K562 (cell line): ENCODE measurements around the gene EXOC5. TPM values are rescaled to one million over a fixed set of nuclear protein-coding genes. Genes with fewer than 3 reads are reported as not detected.

ENCODE experiments used
- KLF6 ChIP-seq: fragments of 250-450 bp; sonication (Bioruptor Pico); IDR thresholded peaks from 2 replicates; pipeline ENCODE4 v1.4.0; 2020; ENCODE audit warnings: mild to moderate bottlenecking, moderate library complexity, borderline replicate concordance
- MTA1 ChIP-seq: fragments of 450-650 bp; IDR thresholded peaks from 2 replicates; pipeline ENCODE4 v1.6.1; 2017; ENCODE audit warnings: borderline replicate concordance
- polyA plus RNA-seq, 8 experiments: library from polyadenylated mRNA; depleted of rRNA in 4 of 8; stranded (reverse) in 5 of 8; unstranded in 3 of 8; fragments of >200 nt; fragmentation: Nextera tagmentation in 2 of 8; fragmentation: Illumina TruSeq in 1 of 8; extraction: Ambion mirVana in 2 of 8; extraction: Trizol in 1 of 8; gene quantifications; 2 replicates each; pipeline versions ENCODE4 v1.2.1 to v1.2.3, GENCODE V29; 2011 to 2014; ENCODE audit warnings: inconsistent platforms in 1 of 8, missing spikeins in 1 of 8
- total RNA-seq, 7 experiments: library from RNA; depleted of rRNA in 6 of 7; stranded (reverse); fragments of >200 nt in 6 of 7; fragmentation: Illumina TruSeq in 2 of 7; extraction: Trizol in 2 of 7; gene quantifications; 2 replicates each; pipeline versions ENCODE4 v1.2.1 to v1.2.3, GENCODE V29; 2011 to 2021; ENCODE audit warnings: low replicate concordance in 1 of 7
- TF ChIP-seq, protein P1 (sequence below), 3 experiments: fragments of 200-800 bp in 1 of 3; fragments of 250-450 bp in 1 of 3; fragments of 450-650 bp in 1 of 3; sonication (Bioruptor Pico) in 1 of 3; sonication (Bioruptor generic) in 1 of 3; formaldehyde crosslinking in 1 of 3; IDR thresholded peaks; 2 replicates each; pipeline versions ENCODE4 v1.6.1 to v1.8.0; 2016 to 2022; ENCODE audit warnings: mild to moderate bottlenecking in 2 of 3, missing genetic modification characterization in 2 of 3, missing compliant biosample characterization in 1 of 3, moderate library complexity in 1 of 3
- TF ChIP-seq, protein P2 (sequence below): sonication (generic); formaldehyde crosslinking; IDR thresholded peaks from 2 replicates; pipeline ENCODE4 v1.8.0; 2022; ENCODE audit warnings: mild to moderate bottlenecking, missing genetic modification reagents
- TF ChIP-seq, protein P3 (sequence below), 3 experiments: IDR thresholded peaks in 2 of 3; conservative IDR thresholded peaks in 1 of 3; 2 replicates each; pipeline ENCODE4 v1.5.1; 2011 to 2012; ENCODE audit warnings: low read length in 3 of 3, mild to moderate bottlenecking in 3 of 3, control low read depth in 2 of 3, improper control_type of control experiment in 1 of 3, inconsistent platforms in 1 of 3, low read depth in 1 of 3, mixed read lengths in 1 of 3, moderate library complexity in 1 of 3; ENCODE audit not compliant: insufficient read depth in 2 of 3
- TF ChIP-seq, protein P4 (sequence below), 2 experiments: fragments of 450-650 bp; IDR thresholded peaks; 2 replicates each; pipeline ENCODE4 v1.6.1; 2018; ENCODE audit warnings: mild to moderate bottlenecking in 2 of 2, low read depth in 1 of 2; ENCODE audit not compliant: partially characterized antibody in 2 of 2
- TF ChIP-seq, protein P5 (sequence below): fragments of 450-650 bp; conservative IDR thresholded peaks from 2 replicates; pipeline ENCODE4 v1.6.1; 2016; ENCODE audit warnings: missing genetic modification characterization, low read depth, mild to moderate bottlenecking, control low read depth, missing compliant biosample characterization

Gene EXOC5
- total and polyA plus RNA-seq, 9 of the 15 experiments (the other 6 are each of a cell fraction or from before 2014, with no cell fraction given): 5.7 to 50.3 (median 32.0) TPM

DNA sequence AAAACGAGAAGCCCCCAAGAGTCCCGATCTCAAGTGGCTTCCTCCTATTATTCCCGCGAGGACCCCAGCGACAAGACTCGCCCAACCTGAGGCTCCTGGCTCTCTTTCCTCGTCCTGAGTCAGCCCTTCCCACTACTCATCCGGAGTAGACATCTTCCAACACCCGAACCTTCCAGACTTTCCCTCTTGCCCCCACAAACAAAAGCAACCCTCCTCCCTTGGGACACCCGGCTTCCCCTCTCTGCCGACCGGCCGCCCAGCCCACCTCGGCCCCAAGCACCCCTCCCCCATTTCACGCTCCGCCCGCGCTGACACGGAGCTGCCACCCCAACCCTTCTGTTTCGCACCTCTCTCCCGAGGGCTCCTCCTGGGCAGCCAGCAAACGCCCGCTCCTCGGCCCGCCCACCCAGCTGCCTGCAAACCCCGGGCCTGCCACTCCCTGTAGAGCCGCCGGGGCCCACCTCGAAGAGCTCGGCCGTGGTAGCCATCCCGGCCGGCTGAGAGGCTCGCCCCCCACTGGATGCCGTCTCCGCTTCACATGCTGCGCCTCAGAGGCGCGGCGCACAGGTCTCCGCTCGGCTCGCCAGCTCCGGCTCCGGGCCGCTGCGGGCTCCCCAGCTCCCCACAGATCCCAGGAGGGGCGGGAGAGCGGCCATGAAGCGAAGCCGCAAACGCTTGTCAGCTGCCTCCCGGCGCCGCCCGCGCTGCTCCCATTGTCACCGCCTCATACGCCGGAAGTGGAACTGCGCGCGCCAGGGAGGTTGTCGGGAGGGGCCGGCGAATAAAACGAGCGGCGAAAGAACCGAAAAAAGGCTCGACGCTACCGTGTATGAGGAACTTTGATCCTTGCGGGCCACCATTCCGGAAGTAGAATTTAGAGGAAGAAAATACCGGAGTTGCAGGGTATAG lies at the start of gene EXOC5, which contains the start of gene AP5M1 (continued):
- TF ChIP-seq, protein P1, sequence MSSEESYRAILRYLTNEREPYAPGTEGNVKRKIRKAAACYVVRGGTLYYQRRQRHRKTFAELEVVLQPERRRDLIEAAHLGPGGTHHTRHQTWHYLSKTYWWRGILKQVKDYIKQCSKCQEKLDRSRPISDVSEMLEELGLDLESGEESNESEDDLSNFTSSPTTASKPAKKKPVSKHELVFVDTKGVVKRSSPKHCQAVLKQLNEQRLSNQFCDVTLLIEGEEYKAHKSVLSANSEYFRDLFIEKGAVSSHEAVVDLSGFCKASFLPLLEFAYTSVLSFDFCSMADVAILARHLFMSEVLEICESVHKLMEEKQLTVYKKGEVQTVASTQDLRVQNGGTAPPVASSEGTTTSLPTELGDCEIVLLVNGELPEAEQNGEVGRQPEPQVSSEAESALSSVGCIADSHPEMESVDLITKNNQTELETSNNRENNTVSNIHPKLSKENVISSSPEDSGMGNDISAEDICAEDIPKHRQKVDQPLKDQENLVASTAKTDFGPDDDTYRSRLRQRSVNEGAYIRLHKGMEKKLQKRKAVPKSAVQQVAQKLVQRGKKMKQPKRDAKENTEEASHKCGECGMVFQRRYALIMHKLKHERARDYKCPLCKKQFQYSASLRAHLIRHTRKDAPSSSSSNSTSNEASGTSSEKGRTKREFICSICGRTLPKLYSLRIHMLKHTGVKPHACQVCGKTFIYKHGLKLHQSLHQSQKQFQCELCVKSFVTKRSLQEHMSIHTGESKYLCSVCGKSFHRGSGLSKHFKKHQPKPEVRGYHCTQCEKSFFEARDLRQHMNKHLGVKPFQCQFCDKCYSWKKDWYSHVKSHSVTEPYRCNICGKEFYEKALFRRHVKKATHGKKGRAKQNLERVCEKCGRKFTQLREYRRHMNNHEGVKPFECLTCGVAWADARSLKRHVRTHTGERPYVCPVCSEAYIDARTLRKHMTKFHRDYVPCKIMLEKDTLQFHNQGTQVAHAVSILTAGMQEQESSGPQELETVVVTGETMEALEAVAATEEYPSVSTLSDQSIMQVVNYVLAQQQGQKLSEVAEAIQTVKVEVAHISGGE (CRISPR knock-in tag; IDR thresholded peaks at IDR 0.05): peak in 1 of 3 experiments; percentile 77; a peak in 2 of 6 replicates
- TF ChIP-seq, protein P2, sequence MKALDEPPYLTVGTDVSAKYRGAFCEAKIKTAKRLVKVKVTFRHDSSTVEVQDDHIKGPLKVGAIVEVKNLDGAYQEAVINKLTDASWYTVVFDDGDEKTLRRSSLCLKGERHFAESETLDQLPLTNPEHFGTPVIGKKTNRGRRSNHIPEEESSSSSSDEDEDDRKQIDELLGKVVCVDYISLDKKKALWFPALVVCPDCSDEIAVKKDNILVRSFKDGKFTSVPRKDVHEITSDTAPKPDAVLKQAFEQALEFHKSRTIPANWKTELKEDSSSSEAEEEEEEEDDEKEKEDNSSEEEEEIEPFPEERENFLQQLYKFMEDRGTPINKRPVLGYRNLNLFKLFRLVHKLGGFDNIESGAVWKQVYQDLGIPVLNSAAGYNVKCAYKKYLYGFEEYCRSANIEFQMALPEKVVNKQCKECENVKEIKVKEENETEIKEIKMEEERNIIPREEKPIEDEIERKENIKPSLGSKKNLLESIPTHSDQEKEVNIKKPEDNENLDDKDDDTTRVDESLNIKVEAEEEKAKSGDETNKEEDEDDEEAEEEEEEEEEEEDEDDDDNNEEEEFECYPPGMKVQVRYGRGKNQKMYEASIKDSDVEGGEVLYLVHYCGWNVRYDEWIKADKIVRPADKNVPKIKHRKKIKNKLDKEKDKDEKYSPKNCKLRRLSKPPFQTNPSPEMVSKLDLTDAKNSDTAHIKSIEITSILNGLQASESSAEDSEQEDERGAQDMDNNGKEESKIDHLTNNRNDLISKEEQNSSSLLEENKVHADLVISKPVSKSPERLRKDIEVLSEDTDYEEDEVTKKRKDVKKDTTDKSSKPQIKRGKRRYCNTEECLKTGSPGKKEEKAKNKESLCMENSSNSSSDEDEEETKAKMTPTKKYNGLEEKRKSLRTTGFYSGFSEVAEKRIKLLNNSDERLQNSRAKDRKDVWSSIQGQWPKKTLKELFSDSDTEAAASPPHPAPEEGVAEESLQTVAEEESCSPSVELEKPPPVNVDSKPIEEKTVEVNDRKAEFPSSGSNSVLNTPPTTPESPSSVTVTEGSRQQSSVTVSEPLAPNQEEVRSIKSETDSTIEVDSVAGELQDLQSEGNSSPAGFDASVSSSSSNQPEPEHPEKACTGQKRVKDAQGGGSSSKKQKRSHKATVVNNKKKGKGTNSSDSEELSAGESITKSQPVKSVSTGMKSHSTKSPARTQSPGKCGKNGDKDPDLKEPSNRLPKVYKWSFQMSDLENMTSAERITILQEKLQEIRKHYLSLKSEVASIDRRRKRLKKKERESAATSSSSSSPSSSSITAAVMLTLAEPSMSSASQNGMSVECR (CRISPR knock-in tag): peak; percentile 71; the same call in 1 of the 2 replicates
- TF ChIP-seq, protein P3, sequence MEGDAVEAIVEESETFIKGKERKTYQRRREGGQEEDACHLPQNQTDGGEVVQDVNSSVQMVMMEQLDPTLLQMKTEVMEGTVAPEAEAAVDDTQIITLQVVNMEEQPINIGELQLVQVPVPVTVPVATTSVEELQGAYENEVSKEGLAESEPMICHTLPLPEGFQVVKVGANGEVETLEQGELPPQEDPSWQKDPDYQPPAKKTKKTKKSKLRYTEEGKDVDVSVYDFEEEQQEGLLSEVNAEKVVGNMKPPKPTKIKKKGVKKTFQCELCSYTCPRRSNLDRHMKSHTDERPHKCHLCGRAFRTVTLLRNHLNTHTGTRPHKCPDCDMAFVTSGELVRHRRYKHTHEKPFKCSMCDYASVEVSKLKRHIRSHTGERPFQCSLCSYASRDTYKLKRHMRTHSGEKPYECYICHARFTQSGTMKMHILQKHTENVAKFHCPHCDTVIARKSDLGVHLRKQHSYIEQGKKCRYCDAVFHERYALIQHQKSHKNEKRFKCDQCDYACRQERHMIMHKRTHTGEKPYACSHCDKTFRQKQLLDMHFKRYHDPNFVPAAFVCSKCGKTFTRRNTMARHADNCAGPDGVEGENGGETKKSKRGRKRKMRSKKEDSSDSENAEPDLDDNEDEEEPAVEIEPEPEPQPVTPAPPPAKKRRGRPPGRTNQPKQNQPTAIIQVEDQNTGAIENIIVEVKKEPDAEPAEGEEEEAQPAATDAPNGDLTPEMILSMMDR (IDR thresholded peaks at IDR 0.05 in 2 of 3, conservative IDR thresholded peaks at IDR 0.05 in 1 of 3; ENCODE audit: insufficient read depth in 2 of 3, low read depth in 1 of 3, low read length in 3 of 3): no peak
- TF ChIP-seq MTA1 (no peak), KLF6 (CRISPR knock-in tag) (no peak)
- TF ChIP-seq, protein P4, sequence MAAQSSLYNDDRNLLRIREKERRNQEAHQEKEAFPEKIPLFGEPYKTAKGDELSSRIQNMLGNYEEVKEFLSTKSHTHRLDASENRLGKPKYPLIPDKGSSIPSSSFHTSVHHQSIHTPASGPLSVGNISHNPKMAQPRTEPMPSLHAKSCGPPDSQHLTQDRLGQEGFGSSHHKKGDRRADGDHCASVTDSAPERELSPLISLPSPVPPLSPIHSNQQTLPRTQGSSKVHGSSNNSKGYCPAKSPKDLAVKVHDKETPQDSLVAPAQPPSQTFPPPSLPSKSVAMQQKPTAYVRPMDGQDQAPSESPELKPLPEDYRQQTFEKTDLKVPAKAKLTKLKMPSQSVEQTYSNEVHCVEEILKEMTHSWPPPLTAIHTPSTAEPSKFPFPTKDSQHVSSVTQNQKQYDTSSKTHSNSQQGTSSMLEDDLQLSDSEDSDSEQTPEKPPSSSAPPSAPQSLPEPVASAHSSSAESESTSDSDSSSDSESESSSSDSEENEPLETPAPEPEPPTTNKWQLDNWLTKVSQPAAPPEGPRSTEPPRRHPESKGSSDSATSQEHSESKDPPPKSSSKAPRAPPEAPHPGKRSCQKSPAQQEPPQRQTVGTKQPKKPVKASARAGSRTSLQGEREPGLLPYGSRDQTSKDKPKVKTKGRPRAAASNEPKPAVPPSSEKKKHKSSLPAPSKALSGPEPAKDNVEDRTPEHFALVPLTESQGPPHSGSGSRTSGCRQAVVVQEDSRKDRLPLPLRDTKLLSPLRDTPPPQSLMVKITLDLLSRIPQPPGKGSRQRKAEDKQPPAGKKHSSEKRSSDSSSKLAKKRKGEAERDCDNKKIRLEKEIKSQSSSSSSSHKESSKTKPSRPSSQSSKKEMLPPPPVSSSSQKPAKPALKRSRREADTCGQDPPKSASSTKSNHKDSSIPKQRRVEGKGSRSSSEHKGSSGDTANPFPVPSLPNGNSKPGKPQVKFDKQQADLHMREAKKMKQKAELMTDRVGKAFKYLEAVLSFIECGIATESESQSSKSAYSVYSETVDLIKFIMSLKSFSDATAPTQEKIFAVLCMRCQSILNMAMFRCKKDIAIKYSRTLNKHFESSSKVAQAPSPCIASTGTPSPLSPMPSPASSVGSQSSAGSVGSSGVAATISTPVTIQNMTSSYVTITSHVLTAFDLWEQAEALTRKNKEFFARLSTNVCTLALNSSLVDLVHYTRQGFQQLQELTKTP (IDR thresholded peaks at IDR 0.05; ENCODE audit: low read depth in 1 of 2, partially characterized antibody in 2 of 2): peak; percentile 49 to 61
- TF ChIP-seq, protein P5, sequence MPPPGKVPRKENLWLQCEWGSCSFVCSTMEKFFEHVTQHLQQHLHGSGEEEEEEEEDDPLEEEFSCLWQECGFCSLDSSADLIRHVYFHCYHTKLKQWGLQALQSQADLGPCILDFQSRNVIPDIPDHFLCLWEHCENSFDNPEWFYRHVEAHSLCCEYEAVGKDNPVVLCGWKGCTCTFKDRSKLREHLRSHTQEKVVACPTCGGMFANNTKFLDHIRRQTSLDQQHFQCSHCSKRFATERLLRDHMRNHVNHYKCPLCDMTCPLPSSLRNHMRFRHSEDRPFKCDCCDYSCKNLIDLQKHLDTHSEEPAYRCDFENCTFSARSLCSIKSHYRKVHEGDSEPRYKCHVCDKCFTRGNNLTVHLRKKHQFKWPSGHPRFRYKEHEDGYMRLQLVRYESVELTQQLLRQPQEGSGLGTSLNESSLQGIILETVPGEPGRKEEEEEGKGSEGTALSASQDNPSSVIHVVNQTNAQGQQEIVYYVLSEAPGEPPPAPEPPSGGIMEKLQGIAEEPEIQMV (tag): no peak
